ENCODE results near the gene WWP2. TPM values are rescaled to one million over a fixed set of nuclear protein-coding genes. Genes with fewer than 3 reads are reported as not detected.

Gene WWP2
- total RNA-seq, 2 donors from 2014 or later = 73.2 to 102 TPM

- H3K4me3 ChIP-seq = no peak overlapping the region
- H3K9ac ChIP-seq (ENCODE audit: low read depth in 2 of 2, low read length in 2 of 2) = no peak overlapping the region
- no peaks in the 10 kb centered on the region for H3K27me3 ChIP-seq
- no peak overlapping the region for H3K27ac ChIP-seq
- DNase-seq = no peak
- intact Hi-C loops (cut with DNase I) = no loop called here
- no peaks in the 10 kb centered on the region for H3K4me1 ChIP-seq
- H3K9me3 ChIP-seq = no peaks in the 10 kb centered on the region
- peaks cover 9% of the 10 kb centered on the region for H3K36me3 ChIP-seq
- no peak for TF ChIP-seq CTCF (IDR thresholded peaks at IDR 0.05)
These were observed 166.8 kb downstream of the WWP2 start for GRCh38 chr16:69928856-69929400.

GRCh38 chr16:69929480-69929879, 167.3 kb downstream of the WWP2 start:
- no peak for TF ChIP-seq CTCF (IDR thresholded peaks at IDR 0.05)
- H3K27me3 ChIP-seq = no peaks in the 10 kb centered on the region
- intact Hi-C loops (cut with DNase I) = no loop called here
- H3K27ac ChIP-seq = no peak overlapping the region
- DNase-seq = no peak
- peaks cover 9% of the 10 kb centered on the region for H3K36me3 ChIP-seq
- H3K9ac ChIP-seq (ENCODE audit: low read depth in 2 of 2, low read length in 2 of 2) = no peak overlapping the region
- H3K9me3 ChIP-seq = no peaks in the 10 kb centered on the region
- no peaks in the 10 kb centered on the region for H3K4me1 ChIP-seq
- no peak overlapping the region for H3K4me3 ChIP-seq

GRCh38 chr16:69930117-69930776, 168.1 kb downstream of the WWP2 start:
- Histone ChIP-seq H3K27ac (no peak overlapping the region), H3K4me1 (no peaks in the 10 kb centered on the region), H3K36me3 (peaks cover 9% of the 10 kb centered on the region), H3K9ac (ENCODE audit: low read depth in 2 of 2, low read length in 2 of 2) (no peak overlapping the region), H3K4me3 (no peak overlapping the region), H3K9me3 (no peaks in the 10 kb centered on the region), H3K27me3 (no peaks in the 10 kb centered on the region)
- intact Hi-C loops (cut with DNase I) = loop anchor here (2.0 kb wide), 1 partner anchor 133 kb away; no protein-coding TSS in a partner anchor
- DNase-seq = peak; percentile 61
- TF ChIP-seq CTCF (IDR thresholded peaks at IDR 0.05) = peak; percentile 62

- DNase-seq = no peak
- intact Hi-C loops (cut with DNase I) = loop anchor here (2.0 kb wide), 1 partner anchor 135 kb away; no protein-coding TSS in a partner anchor
- H3K9ac ChIP-seq (ENCODE audit: low read depth in 2 of 2, low read length in 2 of 2) = no peak overlapping the region
- H3K27me3 ChIP-seq = no peaks in the 10 kb centered on the region
- no peak for TF ChIP-seq CTCF (IDR thresholded peaks at IDR 0.05)
- no peak overlapping the region for H3K4me3 ChIP-seq
- H3K4me1 ChIP-seq = no peaks in the 10 kb centered on the region
- no peaks in the 10 kb centered on the region for H3K9me3 ChIP-seq
- H3K36me3 ChIP-seq = peaks cover 9% of the 10 kb centered on the region
- no peak overlapping the region for H3K27ac ChIP-seq
These were observed 169.5 kb downstream of the WWP2 start for GRCh38 chr16:69931631-69932030.

- no peak overlapping the region for H3K27ac ChIP-seq
- no peak overlapping the region for H3K4me3 ChIP-seq
- no peaks in the 10 kb centered on the region for H3K27me3 ChIP-seq
- TF ChIP-seq CTCF (IDR thresholded peaks at IDR 0.05) = no peak
- no peak overlapping the region for H3K9ac ChIP-seq (ENCODE audit: low read depth in 2 of 2, low read length in 2 of 2)
- H3K4me1 ChIP-seq = no peaks in the 10 kb centered on the region
- intact Hi-C loops (cut with DNase I) = no loop called here
- H3K9me3 ChIP-seq = no peaks in the 10 kb centered on the region
- no peak for DNase-seq
- peaks cover 9% of the 10 kb centered on the region for H3K36me3 ChIP-seq
These were observed 170.1 kb downstream of the WWP2 start for GRCh38 chr16:69932228-69932627.
